HEK293T (cell line): ENCODE data around the gene PCBP3.

Experiments
- ARNT ChIP-seq: fragments of 450-650 bp; IDR thresholded peaks from 2 replicates; pipeline ENCODE4 v1.6.1; 2017; ENCODE audit warnings: mild to moderate bottlenecking
- BHLHE40 ChIP-seq: fragments of 450-650 bp; IDR thresholded peaks from 2 replicates; pipeline ENCODE4 v1.6.1; 2016; ENCODE audit warnings: mild to moderate bottlenecking, moderate library complexity, borderline replicate concordance
- ELF4 ChIP-seq: fragments of 450-650 bp; IDR thresholded peaks from 2 replicates; pipeline ENCODE4 v1.6.1; 2017; ENCODE audit warnings: antibody characterized with exemption
- FOXA1 ChIP-seq: fragments of 450-650 bp; IDR thresholded peaks from 2 replicates; pipeline ENCODE4 v1.6.1; 2016; ENCODE audit warnings: mild to moderate bottlenecking
- FOXM1 ChIP-seq: fragments of 450-650 bp; IDR thresholded peaks from 2 replicates; pipeline ENCODE4 v1.6.1; 2017; ENCODE audit warnings: mild to moderate bottlenecking, borderline replicate concordance
- HDGF ChIP-seq: fragments of 450-650 bp; IDR thresholded peaks from 2 replicates; pipeline ENCODE4 v1.6.1; 2017; ENCODE audit warnings: antibody characterized with exemption, borderline replicate concordance
- LEF1 ChIP-seq: fragments of 450-650 bp; IDR thresholded peaks from 2 replicates; pipeline ENCODE4 v1.6.1; 2017; ENCODE audit warnings: mild to moderate bottlenecking, borderline replicate concordance
- NFRKB ChIP-seq: fragments of 450-650 bp; IDR thresholded peaks from 2 replicates; pipeline ENCODE4 v1.6.1; 2016; ENCODE audit warnings: mild to moderate bottlenecking, moderate library complexity
- SP1 ChIP-seq: fragments of 450-650 bp; IDR thresholded peaks from 2 replicates; pipeline ENCODE4 v1.6.1; 2017
- SUZ12 ChIP-seq: fragments of 450-650 bp; IDR thresholded peaks from 2 replicates; pipeline ENCODE4 v1.6.1; 2016; ENCODE audit warnings: mild to moderate bottlenecking
- ZNF384 ChIP-seq: fragments of 450-650 bp; IDR thresholded peaks from 2 replicates; pipeline ENCODE4 v1.6.1; 2016

DNA sequence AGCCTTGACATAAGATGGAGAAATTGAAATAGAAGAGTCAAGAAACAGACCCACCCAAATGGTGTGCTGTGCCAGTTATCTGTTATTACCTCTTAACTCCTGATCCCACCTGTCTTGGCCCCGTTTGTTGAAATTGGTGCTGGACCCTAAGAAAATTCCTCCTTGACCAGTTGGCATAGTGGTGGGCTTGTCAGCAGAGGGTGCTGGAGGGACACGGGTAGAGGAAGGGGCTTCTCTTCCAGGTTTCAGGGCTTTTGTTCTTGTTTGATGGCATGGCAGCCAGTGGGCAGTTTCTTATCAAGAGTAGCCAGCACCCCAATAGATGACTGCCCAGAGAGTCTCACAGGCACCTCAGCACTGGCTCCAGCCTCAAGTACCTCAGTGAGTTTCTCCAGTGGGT lies 51.6 kb downstream of the PCBP3 start:
- TF ChIP-seq BHLHE40 = no peak
- no peak for TF ChIP-seq NFRKB
- TF ChIP-seq ARNT = no peak
- TF ChIP-seq ZNF384 = no peak
- TF ChIP-seq SUZ12 = no peak
- TF ChIP-seq HDGF = no peak
- no peak for TF ChIP-seq FOXM1
- no peak for TF ChIP-seq SP1
- no peak for TF ChIP-seq LEF1
- TF ChIP-seq FOXA1 = no peak
- TF ChIP-seq ELF4 = no peak
